ENCODE measurements around the gene PTPRN2. TPM values are rescaled to one million over a fixed set of nuclear protein-coding genes. Genes with fewer than 3 reads are reported as not detected.

PTPRN2 gene
- total RNA-seq, 1 experiment from 2014 or later, result not detected

DNA sequence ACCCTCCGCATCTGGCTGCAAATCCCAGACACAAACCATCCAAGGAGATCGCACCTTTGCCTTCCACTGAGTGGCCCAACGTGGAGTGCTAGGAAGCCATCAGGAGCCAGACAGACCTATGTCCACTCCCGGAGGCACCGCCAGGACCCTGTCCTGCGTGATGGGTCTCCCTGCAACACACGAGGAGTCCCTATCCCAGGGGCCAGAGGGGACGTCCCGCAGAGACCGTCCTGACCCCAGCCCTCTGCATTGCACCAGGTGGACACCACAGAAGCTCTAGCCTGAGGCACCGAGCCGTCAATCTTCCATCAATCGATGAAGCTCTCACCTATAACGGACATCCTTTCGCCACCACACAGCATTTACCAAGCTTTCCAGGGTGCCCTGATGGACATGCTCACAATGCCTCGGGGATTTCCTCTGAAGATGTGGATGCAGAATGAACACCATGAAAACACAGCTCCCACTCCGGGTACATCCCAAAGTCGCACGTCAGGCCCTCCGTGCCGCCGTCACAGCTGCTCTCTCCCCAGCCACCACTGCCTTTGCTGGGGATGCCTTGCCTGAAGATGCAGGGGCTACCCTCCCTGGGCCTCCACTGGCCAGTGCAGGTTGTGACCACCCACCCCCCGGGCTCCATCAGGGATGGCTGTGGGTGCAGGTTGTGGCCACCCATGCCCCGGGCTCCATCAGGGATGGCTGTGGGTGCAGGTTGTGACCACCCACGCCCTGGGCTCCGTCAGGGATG lies 54.1 kb downstream of the PTPRN2 start:
- Histone ChIP-seq H3K9me3 (ENCODE audit: insufficient read depth, low read depth) (no peaks in the 10 kb centered on the region; the same call in 1 of the 2 replicates), H3K4me2 (no peak overlapping the region), H3K36me3 (ENCODE audit: low read depth) (no peaks in the 10 kb centered on the region), H3K9me2 (ENCODE audit: insufficient read depth) (no peaks in the 10 kb centered on the region), H3K27me3 (ENCODE audit: insufficient read depth, low read depth) (peaks cover 100% of the 10 kb centered on the region), H3K4me3 (no peak overlapping the region), H4K20me1 (ENCODE audit: insufficient read depth) (no peaks in the 10 kb centered on the region), H3K79me2 (ENCODE audit: low read depth) (no peaks in the 10 kb centered on the region), H3F3A (ENCODE audit: insufficient read depth, low read depth) (no peaks in the 10 kb centered on the region), H3K4me1 (replicated peaks; ENCODE audit: insufficient read depth) (no peaks in the 10 kb centered on the region), H3K27ac (no peak overlapping the region), H2AFZ (no peak overlapping the region)
- intact Hi-C loops (cut with micrococcal nuclease; ENCODE audit: unreplicated experiment), result no loop called here
- TF ChIP-seq EZH2 (IDR thresholded peaks at IDR 0.05; ENCODE audit: low read depth), result no peak
- TF ChIP-seq, protein P1, sequence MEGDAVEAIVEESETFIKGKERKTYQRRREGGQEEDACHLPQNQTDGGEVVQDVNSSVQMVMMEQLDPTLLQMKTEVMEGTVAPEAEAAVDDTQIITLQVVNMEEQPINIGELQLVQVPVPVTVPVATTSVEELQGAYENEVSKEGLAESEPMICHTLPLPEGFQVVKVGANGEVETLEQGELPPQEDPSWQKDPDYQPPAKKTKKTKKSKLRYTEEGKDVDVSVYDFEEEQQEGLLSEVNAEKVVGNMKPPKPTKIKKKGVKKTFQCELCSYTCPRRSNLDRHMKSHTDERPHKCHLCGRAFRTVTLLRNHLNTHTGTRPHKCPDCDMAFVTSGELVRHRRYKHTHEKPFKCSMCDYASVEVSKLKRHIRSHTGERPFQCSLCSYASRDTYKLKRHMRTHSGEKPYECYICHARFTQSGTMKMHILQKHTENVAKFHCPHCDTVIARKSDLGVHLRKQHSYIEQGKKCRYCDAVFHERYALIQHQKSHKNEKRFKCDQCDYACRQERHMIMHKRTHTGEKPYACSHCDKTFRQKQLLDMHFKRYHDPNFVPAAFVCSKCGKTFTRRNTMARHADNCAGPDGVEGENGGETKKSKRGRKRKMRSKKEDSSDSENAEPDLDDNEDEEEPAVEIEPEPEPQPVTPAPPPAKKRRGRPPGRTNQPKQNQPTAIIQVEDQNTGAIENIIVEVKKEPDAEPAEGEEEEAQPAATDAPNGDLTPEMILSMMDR (conservative IDR thresholded peaks at IDR 0.05), result no peak
- BruUV-seq (replicated peaks), result no TSS peak
- ChIA-PET POLR2A (ENCODE audit: unreplicated experiment) (no interaction called here), CTCF (interaction anchor here (0.6 kb wide), 1 partner anchor 28 kb away, joined by 4 read pairs; no protein-coding TSS in a partner anchor)
- no peak for DNase-seq

- H4K20me1 ChIP-seq (ENCODE audit: insufficient read depth), result no peaks in the 10 kb centered on the region
- no peaks in the 10 kb centered on the region; the same call in 1 of the 2 replicates for H3K9me3 ChIP-seq (ENCODE audit: insufficient read depth, low read depth)
- POLR2A ChIA-PET (ENCODE audit: unreplicated experiment), result no interaction called here
Measured at GRCh38 chr7:158532093-158532627, 55.5 kb downstream of the PTPRN2 start.

DNA sequence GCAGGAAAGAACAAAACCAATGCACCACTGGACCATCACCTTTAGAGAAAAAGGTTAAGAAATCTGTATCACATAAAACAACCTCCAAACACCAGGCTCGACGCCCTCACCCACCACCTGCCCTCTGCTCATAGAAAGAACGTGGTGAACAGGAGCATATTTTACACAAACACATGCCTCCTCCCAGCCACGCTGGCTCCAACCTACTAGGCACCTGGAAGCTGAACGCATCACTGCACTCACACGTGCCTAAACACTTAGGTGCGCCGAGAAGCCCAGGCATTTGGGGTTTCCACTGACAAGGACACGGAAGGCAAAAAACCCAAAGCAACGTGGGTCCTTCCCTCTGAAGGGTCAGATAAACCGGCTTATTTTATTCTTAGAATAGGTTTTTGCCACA lies 56.0 kb downstream of the PTPRN2 start:
- intact Hi-C loops (cut with micrococcal nuclease; ENCODE audit: unreplicated experiment), result no loop called here

More at GRCh38 chr7:158532093-158532627, 55.5 kb downstream of the PTPRN2 start:
- Histone ChIP-seq H3K27ac (no peak overlapping the region), H3K4me1 (replicated peaks; ENCODE audit: insufficient read depth) (no peaks in the 10 kb centered on the region), H3F3A (ENCODE audit: insufficient read depth, low read depth) (no peaks in the 10 kb centered on the region), H3K36me3 (ENCODE audit: low read depth) (no peaks in the 10 kb centered on the region), H3K27me3 (ENCODE audit: insufficient read depth, low read depth) (peaks cover 100% of the 10 kb centered on the region), H3K9me2 (ENCODE audit: insufficient read depth) (no peaks in the 10 kb centered on the region), H3K4me2 (no peak overlapping the region), H2AFZ (no peak overlapping the region), H3K79me2 (ENCODE audit: low read depth) (no peaks in the 10 kb centered on the region), H3K4me3 (no peak overlapping the region)
- intact Hi-C loops (cut with micrococcal nuclease; ENCODE audit: unreplicated experiment), result no loop called here
- no TSS peak for BruUV-seq (replicated peaks)
- TF ChIP-seq EZH2 (IDR thresholded peaks at IDR 0.05; ENCODE audit: low read depth), result no peak
- no peak for DNase-seq
- CTCF ChIA-PET, result no interaction called here

More for the DNA sequence above, 56.0 kb downstream of the PTPRN2 start:
- no peaks in the 10 kb centered on the region for H3K4me1 ChIP-seq (replicated peaks; ENCODE audit: insufficient read depth)
- no peaks in the 10 kb centered on the region for H3K36me3 ChIP-seq (ENCODE audit: low read depth)
- DNase-seq, result no peak
- H3K4me2 ChIP-seq, result no peak overlapping the region
- BruUV-seq (replicated peaks), result no TSS peak
- H3K9me2 ChIP-seq (ENCODE audit: insufficient read depth), result no peaks in the 10 kb centered on the region
- TF ChIP-seq EZH2 (IDR thresholded peaks at IDR 0.05; ENCODE audit: low read depth), result no peak
- TF ChIP-seq, protein P1 (conservative IDR thresholded peaks at IDR 0.05), result no peak
- no peak overlapping the region for H2AFZ ChIP-seq
- no peak overlapping the region for H3K27ac ChIP-seq
- no peaks in the 10 kb centered on the region for H3F3A ChIP-seq (ENCODE audit: insufficient read depth, low read depth)
- CTCF ChIA-PET, result no interaction called here
- peaks cover 100% of the 10 kb centered on the region for H3K27me3 ChIP-seq (ENCODE audit: insufficient read depth, low read depth)
- H4K20me1 ChIP-seq (ENCODE audit: insufficient read depth), result no peaks in the 10 kb centered on the region
- H3K9me3 ChIP-seq (ENCODE audit: insufficient read depth, low read depth), result no peaks in the 10 kb centered on the region; the same call in 1 of the 2 replicates
- POLR2A ChIA-PET (ENCODE audit: unreplicated experiment), result no interaction called here
- no peak overlapping the region for H3K4me3 ChIP-seq
- H3K79me2 ChIP-seq (ENCODE audit: low read depth), result no peaks in the 10 kb centered on the region

All from PC-9 (cell line).